Measurements from ENCODE around the gene RARB.

The RARB gene

DNA sequence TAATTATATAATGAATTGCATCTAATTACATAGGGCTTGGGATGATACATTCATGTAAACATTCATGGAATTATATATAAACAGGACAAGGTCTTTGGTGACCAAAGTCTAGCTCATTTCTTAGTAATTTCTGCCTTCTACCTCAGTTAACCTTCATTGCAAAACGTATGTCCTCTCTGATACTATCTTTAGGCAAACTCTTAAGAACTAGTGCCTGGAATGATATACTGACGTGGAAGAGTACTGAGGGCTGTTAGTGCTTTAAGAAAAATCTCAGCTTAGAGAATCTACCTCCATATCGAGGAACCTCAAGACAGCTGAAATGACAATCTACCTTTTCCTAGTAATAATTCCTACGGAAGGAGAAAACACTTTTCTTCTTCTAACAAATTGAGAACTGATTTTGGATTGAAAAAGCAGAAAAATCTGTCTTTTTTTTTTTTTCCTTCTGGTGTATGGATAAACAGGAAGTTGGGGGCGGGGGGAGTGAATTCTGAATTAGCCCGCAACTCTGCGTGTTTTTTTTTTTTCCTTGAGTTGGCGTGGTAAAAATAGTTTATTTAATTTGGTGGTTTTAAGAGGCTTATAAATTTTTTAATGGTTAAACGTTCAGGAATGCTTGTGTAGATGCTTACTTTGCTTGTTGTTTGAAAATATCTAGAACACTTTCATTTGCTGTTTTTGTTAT lies 43.2 kb downstream of the RARB start:
- no peak for DNase-seq (ENCODE audit: low read depth in 1 of 2, low spot score in 1 of 2)

DNA sequence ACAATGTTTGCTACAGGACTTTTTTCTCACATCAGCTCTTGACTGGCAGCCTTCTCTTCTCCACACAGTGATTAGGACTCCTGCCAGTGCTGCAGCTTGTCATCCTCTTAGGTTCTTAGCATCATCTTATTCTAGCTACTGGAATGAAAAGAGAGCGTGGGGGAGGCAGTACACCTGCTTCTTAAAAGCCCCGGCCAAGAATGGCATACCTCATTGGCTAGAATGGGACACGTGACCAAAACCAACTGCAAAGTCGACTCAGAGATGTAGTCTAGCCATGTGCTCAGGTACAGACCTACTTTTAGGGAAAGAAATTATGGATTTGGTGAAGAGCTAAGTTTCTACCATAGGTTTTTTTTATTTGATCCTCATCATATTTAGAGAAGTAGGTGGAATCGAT lies 44.1 kb downstream of the RARB start:
- no peak for DNase-seq (ENCODE audit: low read depth in 1 of 2, low spot score in 1 of 2)

DNA sequence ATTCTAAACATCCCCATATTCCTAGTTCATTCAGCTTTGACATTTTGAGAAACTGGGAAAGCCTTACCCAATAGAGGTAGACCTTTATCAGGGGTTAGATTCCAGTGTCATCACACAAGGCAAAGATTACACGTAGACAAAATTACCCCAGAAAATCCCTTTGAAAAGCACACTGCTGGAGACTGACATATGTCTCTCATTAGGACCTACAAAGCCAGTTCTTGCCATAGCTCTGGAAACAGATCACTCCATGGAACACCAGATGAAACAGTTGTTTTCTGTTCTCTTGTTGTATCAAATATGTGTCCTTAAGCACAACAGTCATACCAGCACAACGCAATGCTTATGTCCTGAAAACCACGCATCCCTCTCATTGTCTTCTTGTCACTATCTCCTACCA lies 44.7 kb downstream of the RARB start:
- DNase-seq (ENCODE audit: low read depth in 1 of 2, low spot score in 1 of 2): no peak

DNA sequence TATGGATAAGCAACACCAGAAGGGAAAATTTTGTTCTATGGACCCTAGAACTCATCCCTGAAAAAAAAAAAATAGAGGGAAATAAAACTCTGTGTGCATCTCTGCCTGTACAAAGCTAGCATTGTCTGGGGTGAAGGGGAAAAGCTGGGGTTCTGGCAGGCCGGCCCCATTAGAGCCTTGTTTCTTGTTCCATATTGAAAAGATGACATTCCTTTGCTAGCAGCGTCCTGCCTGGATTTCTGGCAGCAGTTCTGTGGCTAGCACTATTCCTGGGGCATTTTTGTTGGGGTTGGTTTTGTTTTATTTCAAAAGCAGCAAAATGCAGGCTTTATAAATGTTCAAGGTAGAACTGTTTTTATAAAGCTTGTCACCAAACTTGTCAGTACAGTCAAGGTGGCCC lies 45.2 kb downstream of the RARB start:
- no peak for DNase-seq (ENCODE audit: low read depth in 1 of 2, low spot score in 1 of 2)

DNA sequence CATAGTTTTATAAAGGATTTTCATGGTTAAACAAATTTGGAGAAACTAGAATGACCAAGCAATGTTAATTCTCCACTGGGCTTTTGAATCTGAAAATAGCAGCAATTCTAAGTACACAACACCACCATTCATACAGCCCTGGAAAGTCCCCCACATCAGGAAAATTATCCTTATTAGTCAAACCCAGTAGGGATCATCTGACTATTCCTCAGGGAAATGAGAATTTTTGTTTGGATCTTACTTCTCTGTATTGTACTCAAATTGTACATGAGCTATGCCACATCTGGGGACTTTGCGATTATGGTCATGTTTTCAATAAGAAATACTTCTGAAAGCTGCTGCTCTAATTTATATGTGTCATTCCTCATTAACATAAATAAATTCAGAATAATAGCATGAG lies 46.0 kb downstream of the RARB start:
- DNase-seq (ENCODE audit: low read depth in 1 of 2, low spot score in 1 of 2): no peak

DNA sequence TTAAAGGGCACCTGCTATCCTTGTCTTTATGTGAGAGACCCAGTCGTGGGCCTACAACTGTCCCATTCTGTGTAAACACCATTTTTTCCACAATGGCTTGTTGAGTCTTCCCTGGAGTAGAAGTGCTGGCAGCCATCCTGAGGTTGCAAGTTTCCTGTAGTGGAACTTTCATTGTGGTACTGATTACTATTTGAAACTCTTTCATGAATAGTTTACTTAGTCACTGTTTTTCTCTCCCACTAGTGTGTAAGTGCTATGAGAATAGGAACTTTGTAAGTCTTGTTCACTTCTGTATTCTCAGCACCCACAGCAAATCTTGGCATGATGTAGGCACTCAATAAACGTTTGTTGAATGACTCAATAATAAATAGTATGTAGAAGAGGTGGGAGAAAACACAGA lies 48.6 kb downstream of the RARB start:
- no peak for DNase-seq (ENCODE audit: low read depth in 1 of 2, low spot score in 1 of 2)

DNA sequence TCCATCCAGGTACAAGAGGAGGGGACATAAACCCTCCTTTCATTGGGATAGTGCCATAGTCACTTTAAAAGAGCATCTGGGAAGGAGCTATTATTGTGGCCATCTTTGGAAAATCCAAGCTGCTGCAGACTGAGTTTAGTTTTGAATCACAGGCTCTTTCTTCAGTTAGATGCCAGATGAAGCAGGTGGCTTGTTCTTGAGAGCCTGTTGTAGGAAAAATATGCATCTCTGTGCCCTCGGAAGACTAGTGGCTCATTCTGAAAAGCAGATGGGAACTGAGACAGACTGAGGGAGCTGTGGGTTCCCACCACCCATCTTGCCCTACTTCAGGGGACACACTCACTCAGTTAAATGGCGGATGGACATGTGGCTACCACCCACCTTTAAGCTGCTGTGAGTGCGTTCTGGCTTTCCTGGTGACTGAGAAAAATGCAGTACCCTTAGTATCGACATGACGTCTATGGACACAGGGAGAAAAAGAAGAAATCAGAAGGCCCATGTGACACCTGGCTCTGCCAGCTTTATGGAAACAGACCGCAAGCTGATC lies 50.2 kb downstream of the RARB start:
- DNase-seq (ENCODE audit: low read depth in 1 of 2, low spot score in 1 of 2): no peak

DNA sequence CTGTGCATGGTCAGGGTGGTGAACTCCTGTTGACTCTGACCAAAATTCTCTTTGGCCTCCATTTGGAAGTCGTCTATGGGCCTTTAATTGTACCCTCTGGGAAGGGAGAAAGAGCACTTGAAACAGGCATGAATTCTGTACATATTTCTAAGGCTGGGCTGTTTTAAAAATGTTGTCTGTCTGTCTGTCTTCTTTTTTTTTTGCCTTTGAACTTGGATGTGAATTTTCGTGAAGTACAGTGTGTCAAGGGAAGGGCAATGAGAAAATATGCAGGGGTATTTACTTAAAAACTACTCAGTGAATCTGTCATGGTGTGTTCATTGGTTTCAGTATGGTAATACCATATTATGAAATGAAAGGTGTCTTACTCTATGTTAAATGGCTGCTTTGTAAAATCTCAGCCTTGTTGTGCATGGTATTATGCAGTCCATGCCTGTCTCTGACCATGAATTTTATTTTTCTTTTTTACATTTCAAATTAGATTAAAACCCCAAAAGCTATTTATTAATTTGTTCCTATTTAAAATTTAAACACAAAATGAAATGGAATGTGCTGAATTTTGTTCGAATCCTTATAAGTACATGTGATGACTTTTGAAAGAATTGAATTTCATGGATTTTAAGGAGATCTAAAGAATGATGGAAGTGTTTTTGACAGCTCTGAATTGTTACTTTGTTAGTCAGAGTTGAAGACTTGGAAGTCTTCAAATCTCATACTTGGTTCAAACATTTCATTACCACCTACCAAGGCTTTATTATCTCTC lies 51.1 kb downstream of the RARB start:
- DNase-seq (ENCODE audit: low read depth in 1 of 2, low spot score in 1 of 2): no peak

DNA sequence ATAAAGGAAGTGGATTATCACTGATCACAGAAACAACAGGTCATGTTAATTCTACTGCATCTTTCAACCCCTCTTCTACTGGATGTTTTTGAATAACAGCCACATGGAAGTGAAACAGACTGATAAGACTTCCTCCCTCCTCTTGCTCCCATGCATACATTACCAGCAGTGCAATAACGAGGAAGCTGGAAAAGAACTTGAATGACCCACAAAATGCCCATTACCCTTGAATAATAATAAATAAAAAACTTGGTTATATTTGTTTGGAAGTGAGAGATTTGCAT lies 51.6 kb downstream of the RARB start:
- no peak for DNase-seq (ENCODE audit: low read depth in 1 of 2, low spot score in 1 of 2)

DNA sequence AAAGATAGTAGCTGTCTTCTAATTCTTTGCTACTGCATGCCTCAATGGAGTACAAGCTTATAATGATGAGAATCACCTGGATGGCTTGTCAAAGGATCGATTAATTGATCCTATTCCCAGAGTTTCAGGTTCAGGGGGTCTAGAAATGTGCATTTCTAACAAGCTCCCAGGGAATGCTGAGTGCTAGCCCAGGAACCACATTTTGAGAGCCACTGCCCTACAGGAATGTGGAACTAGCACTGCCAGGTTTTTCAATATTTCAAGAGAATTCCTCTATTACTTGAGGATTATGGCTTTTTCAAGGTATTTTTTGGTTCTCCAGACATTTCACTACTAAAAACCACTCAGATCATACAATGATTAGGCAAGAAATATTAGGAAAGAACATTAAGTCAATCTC lies 52.7 kb downstream of the RARB start:
- DNase-seq (ENCODE audit: low read depth in 1 of 2, low spot score in 1 of 2): no peak

DNA sequence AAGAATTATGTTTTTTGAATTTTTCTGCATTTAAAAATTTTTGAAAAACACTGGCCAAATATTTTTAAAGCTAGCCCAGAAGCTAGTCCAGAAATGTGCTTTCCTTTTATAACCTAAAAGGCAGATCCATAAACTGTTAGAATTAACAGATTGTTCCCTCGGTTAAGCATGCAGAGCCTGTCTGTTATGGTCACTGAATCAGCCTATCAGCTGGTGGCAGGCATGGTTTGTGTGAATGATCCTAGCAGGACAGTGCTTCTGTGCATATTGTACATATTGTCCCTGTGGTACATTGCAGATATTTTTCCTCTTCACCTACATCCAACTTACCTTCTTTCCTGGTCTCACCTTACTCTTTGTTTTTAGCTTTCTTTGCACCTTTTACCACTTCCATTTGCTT lies 53.3 kb downstream of the RARB start:
- no peak for DNase-seq (ENCODE audit: low read depth in 1 of 2, low spot score in 1 of 2)

DNA sequence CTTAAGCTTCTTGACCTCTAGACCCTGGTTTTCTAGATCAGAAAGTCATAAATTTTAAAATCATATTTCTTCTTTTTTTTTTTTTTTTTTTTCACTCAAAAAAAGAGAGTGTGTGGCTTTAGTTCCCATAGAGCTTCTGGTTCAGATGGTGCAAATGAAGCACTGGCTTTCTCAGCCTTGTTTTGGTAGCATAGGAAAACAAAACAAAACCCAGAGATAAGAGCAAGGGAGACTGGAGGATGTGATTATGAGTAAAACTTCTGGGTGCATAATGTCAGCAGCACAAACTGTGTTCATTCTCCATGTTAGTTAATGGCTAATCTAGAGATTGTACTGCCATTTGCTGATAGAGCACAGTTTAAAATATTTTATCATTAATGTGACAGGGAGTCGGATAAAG lies 55.4 kb downstream of the RARB start:
- DNase-seq (ENCODE audit: low read depth in 1 of 2, low spot score in 1 of 2): no peak

DNA sequence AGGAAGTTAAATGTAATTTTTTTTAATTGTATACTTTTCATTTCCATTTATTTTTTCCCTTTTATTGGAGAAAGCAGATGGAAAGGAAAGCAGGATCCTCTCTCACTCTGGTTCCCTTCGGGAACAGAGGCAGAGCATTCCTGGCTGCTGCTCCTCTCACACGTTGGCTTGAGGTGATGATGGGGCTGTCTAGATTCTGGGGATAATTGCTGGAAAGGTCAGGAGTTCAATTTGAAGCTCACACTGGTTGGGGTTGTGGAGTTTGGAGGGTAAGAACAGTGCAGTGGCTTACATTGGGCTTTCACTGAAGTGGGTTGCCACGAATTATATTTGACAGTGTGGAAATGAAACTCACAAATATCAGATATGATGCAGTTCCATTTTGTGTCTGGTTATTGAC lies 57.6 kb downstream of the RARB start:
- DNase-seq (ENCODE audit: low read depth in 1 of 2, low spot score in 1 of 2): no peak

DNA sequence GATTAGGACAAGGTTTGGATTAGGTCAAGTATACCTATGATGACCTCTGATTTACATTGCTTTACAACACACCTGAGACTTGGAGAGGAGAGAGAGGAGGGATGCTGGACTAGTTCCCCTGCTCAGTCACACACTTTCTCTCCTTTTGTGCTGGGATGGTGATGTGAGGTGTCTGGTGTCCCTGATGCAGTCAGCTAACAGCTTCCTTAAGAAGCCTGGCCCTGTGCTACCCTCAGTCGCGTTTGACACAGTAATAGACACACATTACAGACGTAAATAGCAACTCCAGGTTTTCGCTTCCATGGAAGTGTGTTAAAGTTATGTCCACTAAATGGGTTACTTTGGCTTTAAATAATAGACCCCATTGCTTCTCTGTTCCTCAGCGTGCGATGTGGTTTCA lies 58.9 kb downstream of the RARB start:
- no peak for DNase-seq (ENCODE audit: low read depth in 1 of 2, low spot score in 1 of 2)

DNA sequence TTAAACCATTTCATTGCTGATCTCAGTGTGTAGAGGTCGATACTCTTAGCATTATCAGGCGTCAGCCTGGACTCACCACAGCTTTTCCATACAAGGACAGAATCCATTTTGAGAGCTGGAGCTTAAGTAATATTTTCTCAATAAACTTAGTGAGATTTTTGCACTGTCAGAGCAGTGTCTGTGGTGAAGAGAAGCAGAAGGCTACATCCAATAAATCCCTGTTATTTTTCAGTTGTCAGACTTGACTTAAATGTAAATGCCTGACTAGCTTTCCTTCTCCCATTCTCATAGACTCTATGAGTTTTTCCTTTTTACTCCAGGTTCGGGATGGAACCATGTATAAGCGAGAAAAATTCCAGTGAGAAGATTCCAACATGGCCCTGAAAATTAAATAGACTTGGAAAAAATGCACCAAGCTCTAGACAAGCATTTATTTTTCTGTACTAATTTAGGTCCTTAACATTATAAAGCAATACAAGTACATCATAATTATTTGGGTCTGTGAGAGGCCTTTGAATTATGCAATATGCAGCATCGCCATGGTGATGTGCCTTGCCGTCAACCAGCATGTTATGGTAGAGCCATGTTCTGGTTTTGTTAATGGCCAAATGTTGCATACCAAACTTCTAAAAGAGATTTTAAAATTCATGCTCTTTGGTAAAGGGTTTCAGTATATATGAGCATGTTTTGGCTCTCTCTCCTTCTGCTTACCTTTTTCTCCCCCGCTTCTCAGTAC lies 62.0 kb downstream of the RARB start:
- no peak for DNase-seq (ENCODE audit: low read depth in 1 of 2, low spot score in 1 of 2)

DNA sequence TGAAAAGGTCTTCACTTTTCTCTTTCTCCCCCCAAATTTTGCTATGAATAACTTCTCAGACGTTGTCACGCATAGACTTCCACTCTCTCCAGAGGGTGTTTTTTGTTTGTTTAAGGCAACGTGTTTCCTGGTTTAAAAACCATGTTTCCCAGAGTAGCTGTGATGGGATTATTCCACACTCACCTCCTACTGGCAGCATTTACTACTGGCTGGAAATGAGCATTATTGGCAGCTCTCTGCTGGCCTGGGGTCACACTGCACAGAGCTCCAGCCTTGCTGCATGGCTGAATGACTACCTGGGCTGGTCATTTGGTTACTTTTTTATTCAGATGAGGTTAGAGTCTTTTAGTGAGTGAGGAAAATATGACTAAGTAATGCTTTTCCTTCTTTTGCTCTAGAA lies 65.2 kb downstream of the RARB start:
- DNase-seq (ENCODE audit: low read depth in 1 of 2, low spot score in 1 of 2): no peak

DNA sequence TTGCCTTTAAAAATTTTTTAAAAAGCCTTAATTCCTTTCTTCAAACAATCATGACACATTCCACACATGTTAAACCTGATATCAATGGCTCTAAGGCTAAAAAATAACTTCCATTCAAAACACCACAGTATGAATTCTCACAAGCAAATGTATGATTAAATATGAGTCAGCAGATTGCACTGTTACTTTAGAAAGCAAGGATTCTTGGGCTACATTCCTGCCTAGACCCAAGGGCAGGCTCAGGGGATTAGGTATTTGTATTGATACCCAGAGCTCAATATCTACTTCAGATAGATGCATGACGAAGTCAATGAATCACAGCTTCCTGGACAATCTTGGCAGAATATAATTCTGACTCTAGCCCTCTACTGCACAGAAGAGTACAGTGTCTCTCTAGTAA lies 65.7 kb downstream of the RARB start:
- no peak for DNase-seq (ENCODE audit: low read depth in 1 of 2, low spot score in 1 of 2)

DNA sequence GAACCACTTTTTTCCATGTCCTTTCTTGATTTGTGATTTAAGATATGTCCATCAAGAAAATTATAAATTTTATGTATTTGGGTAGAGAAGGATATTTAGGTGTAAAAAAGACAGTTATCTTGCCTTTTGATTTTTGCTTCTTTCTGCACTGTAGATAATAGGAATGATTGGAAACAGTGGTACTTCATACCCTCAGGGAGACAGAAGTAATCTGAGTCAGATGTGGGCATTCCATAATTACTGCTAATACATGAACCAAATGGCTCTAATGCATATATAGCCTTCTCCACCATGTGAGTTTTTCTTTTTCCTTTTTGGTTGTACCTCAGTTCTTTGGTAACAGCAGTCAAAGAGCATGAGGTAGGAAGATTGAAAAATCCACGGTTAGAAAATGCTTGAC lies 67.2 kb downstream of the RARB start:
- no peak for DNase-seq (ENCODE audit: low read depth in 1 of 2, low spot score in 1 of 2)

DNA sequence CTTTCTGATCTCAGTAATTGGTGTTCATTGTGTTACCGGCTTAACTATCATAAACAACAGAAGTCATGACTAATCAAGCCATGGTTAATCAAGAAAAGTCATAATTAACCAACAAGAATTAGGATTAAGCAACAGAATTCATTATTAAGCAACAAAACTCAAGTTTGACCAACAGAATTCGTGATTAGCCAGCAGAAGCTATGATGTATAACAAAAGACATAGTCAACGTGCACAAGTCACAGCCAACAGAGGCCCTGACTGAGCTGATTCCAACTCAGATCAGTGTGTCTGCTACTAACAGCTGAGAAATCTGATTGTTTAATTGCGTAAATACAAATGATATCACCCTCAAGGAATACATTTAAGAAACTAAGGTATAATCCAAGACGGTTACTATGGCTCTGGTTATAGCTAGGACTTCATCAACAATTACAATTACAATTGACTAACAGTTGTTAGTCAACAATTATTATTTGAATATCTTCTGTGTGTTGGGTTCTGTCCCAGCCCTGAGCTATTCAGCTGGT lies 67.7 kb downstream of the RARB start:
- no peak for DNase-seq (ENCODE audit: low read depth in 1 of 2, low spot score in 1 of 2)

DNA sequence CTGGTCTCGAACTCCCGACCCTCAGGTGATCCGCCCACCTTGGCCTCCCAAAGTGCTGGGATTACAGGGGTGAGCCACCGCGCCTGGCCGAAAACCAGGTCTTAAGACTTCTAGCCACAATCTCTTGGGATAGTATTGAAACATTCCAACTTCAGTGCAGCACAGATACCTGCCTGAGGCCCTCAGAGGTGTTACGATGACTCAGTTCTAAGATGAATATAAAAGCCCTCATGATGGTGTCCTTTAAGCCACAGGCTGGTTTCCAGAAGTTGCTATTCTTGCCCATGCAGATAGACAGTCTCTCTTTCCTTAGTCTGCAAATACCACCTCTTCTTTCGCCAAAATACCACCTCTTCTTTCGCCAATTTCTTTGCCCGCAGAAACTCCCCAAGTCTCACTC lies 69.0 kb downstream of the RARB start:
- DNase-seq (ENCODE audit: low read depth in 1 of 2, low spot score in 1 of 2): no peak

DNA sequence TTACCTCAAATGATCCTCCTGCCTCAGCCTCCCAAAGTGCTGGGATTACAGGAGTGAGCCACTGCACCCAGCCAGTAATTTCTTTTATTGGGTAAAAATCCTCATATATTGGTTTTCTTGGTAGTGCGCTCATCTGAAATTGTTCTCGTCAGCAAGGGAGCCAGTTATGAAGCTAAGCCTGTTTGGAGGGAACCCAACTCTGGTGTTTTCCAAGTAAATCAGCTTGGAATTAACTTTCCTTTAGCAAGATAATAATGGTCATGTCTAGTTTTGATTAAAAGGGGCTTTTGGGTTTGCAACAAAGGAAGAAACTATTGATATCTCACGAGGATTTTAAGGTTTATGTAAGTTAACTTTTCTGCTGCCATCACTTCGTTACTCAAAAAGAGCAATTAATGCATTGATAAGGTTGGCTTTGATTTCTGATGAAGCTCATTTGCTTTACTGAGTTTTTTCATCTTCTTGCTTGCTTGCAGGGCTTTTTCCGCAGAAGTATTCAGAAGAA lies 72.7 kb downstream of the RARB start:
- no peak for DNase-seq (ENCODE audit: low read depth in 1 of 2, low spot score in 1 of 2)

DNA sequence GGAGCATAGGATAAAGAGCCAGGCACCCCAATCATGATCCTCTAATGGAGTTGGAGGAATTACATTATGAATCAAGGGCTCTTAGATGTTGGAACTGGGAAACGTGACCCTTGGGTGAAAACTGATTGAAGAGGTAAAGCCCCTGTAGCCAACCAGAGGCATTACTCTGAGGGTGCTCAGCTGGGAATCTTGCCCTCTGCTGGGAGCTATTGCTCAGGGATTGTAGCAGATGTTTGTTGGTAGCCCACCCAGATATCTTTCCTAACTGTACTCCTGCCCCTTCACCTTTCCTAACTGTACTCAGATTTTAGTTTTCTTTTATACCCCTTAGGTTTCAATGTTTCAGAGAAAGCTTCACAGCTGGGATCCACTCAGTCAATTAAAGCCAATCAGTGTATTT lies 74.2 kb downstream of the RARB start:
- DNase-seq (ENCODE audit: low read depth in 1 of 2, low spot score in 1 of 2): no peak
